Activated naive CD4-positive, alpha-beta T cell treated with Interleukin-2 at 50 U/mL for 16 hours (primary cell): ENCODE measurements around the gene MYO1C.
"Not testable (repeated sequence)": the region's sequence is repeated elsewhere in the genome, so short reads cannot be mapped to it uniquely, and the experiment has no call there.

Experiments
- DNase-seq: peaks from one replicate; pipeline ENCODE4 v3.0.0-alpha.2; 2020

MYO1C gene

GRCh38 chr17:1461198-1461944 is 31.1 kb downstream of the MYO1C start:
- no peak for DNase-seq

- DNase-seq, result no peak
Measured at GRCh38 chr17:1460233-1460632, 32.3 kb downstream of the MYO1C start.

- DNase-seq, result peak; percentile 97
Measured at GRCh38 chr17:1455797-1456599, 36.5 kb downstream of the MYO1C start, which contains the start of gene CRK. CRK (minus strand) TSS chr17:1456232; CDS start chr17:1456117, 115 bp downstream.

- DNase-seq, result peak; percentile 40
Measured at GRCh38 chr17:1455291-1455796, 37.1 kb downstream of the MYO1C start.

- DNase-seq, result no peak
Measured at GRCh38 chr17:1454541-1454940, 37.9 kb downstream of the MYO1C start.

GRCh38 chr17:1453694-1454093 is 38.8 kb downstream of the MYO1C start:
- DNase-seq, result not testable (repeated sequence)

GRCh38 chr17:1452836-1453235 is 39.6 kb downstream of the MYO1C start:
- no peak for DNase-seq

GRCh38 chr17:1450261-1450660 is 42.2 kb downstream of the MYO1C start:
- not testable (repeated sequence) for DNase-seq

- DNase-seq, result no peak
Measured at GRCh38 chr17:1449412-1449967, 43.0 kb downstream of the MYO1C start.

- no peak for DNase-seq
Measured at GRCh38 chr17:1447052-1447451, 45.4 kb downstream of the MYO1C start.

- no peak for DNase-seq
Measured at GRCh38 chr17:1446201-1446600, 46.3 kb downstream of the MYO1C start.

GRCh38 chr17:1445695-1446094 is 46.8 kb downstream of the MYO1C start:
- not testable (repeated sequence) for DNase-seq

GRCh38 chr17:1442721-1443120 is 49.8 kb downstream of the MYO1C start:
- DNase-seq, result not testable (repeated sequence)

- no peak for DNase-seq
Measured at GRCh38 chr17:1442187-1442586, 50.3 kb downstream of the MYO1C start.

- DNase-seq, result no peak
Measured at GRCh38 chr17:1440921-1441320, 51.6 kb downstream of the MYO1C start.

- no peak for DNase-seq
Measured at GRCh38 chr17:1438593-1439083, 53.8 kb downstream of the MYO1C start.

- DNase-seq, result no peak
Measured at GRCh38 chr17:1435326-1435725, 57.2 kb downstream of the MYO1C start.

- no peak for DNase-seq
Measured at GRCh38 chr17:1434150-1434549, 58.3 kb downstream of the MYO1C start.

GRCh38 chr17:1431631-1432104 is 60.8 kb downstream of the MYO1C start:
- DNase-seq, result no peak

- DNase-seq, result no peak
Measured at GRCh38 chr17:1423456-1424135, 68.9 kb downstream of the MYO1C start.

GRCh38 chr17:1422885-1423284 is 69.6 kb downstream of the MYO1C start:
- no peak for DNase-seq

- DNase-seq, result no peak
Measured at GRCh38 chr17:1421470-1421869, 71.0 kb downstream of the MYO1C start.

- no peak for DNase-seq
Measured at GRCh38 chr17:1420981-1421380, 71.5 kb downstream of the MYO1C start.
